T1000 (cell line): Measurements from ENCODE around the gene MCM5.

Experiments used
- DNase-seq: peaks from one replicate; lab custom pipeline; 2025; ENCODE audit warnings: mixed read lengths; lab: John Stamatoyannopoulos, UW

MCM5 gene

GRCh38 chr22:35403356-35403755 is 3.4 kb downstream of the MCM5 start:
- no peak for DNase-seq

DNA sequence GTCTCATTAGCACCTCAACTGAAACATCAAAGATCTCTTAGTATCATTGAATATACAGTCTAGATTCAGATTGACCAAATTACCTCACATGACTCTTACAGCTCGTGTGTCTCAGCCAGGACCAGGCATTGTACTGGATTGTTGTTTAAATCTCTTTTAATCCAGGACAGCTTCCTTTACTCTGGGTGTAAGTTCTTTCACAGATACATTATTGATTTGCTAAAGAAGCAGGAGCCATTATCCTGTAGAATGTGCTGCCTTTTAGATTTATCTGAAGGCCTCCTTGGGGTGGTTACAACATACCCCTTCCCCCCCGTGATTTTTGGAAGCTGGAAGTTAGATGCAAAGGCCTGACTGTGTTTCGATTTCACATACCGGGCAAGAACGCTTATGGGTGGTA is 4.2 kb downstream of the MCM5 start:
- no peak for DNase-seq

GRCh38 chr22:35406443-35406842 is 6.5 kb downstream of the MCM5 start:
- DNase-seq, result no peak

GRCh38 chr22:35407362-35407761 is 7.4 kb downstream of the MCM5 start:
- no peak for DNase-seq

GRCh38 chr22:35409783-35410662 is 10.1 kb downstream of the MCM5 start:
- no peak for DNase-seq

- no peak for DNase-seq
These were observed 10.7 kb downstream of the MCM5 start for GRCh38 chr22:35410663-35411034.

DNA sequence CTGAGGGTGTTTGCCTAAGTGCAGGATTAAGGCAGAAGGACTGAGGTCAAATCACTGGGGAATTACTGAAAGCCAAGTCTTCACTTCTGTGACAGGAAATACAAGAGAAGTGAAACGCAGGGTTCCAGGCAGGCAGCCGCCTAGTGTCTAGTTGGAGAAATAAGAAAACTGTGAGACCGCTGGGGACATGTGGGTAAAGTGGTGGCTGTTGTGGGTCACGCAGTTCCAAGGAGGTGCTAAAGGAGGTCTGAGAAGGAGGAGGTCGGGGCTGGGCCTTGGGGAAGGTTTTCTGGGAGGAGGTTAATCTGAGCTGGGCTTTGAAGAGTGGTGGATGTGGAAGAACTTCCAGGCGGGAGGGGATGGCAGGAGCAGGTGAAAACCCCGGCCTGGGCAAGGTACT is 11.2 kb downstream of the MCM5 start:
- no peak for DNase-seq

DNA sequence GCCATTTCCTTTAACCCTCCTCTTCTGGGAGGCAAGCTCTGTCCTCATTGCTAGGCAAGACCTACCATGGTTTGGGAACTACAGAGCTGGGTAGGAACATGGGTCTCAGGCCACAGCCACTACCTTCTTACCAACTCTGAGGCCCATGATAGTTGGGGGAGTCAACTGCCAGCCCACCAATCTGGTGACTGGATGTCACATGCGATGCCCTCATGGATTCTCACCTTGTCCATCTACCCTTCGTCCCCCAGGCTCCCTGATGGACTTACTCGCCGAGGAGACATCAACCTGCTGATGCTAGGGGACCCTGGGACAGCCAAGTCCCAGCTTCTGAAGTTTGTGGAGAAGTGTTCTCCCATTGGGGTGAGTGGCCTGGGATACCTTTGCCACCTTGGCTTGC is 13.7 kb downstream of the MCM5 start:
- DNase-seq, result no peak

GRCh38 chr22:35417606-35418005 is 17.7 kb downstream of the MCM5 start:
- no peak for DNase-seq

- DNase-seq, result no peak
These were observed 18.1 kb downstream of the MCM5 start for GRCh38 chr22:35418088-35418487.

- no peak for DNase-seq
These were observed 18.8 kb downstream of the MCM5 start for GRCh38 chr22:35418731-35419130.

DNA sequence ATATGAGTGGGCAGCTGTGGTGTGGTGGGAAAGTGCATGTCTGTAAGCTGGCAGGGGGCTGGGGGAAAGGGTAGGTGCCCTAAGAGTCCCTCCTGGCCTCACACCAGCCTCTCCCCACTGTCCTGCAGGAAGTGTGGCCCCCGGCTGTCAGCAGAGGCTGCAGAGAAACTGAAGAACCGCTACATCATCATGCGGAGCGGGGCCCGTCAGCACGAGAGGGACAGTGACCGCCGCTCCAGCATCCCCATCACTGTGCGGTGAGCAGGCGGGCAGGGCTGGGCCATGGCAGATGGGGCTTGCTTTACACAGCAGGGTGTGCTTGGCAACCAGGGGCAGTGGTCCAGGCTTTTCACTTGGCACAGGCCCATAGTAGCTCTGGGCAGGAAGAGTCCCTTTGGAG is 19.8 kb downstream of the MCM5 start:
- no peak for DNase-seq

GRCh38 chr22:35421121-35421520 is 21.2 kb downstream of the MCM5 start:
- no peak for DNase-seq

DNA sequence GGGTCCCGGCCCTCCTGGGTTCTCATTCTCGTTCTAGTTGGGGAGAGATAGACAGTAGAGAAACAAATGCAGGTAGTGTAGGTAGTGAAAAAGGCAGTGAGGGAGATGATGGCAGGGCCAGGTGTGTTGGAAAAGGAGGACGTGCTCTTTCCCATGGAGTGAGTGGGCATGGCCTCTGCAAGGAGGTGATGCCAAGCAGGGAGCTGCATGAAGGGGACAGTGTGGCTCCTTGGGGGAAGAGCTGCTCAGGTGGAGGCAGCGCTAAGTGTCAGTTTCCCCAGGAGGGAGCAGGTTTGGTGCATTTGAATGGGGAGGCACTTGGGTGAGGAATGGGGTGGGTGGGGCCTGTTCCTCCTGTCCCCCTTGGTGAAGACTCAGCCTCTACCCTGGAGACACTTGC is 22.2 kb downstream of the MCM5 start:
- no peak for DNase-seq

DNA sequence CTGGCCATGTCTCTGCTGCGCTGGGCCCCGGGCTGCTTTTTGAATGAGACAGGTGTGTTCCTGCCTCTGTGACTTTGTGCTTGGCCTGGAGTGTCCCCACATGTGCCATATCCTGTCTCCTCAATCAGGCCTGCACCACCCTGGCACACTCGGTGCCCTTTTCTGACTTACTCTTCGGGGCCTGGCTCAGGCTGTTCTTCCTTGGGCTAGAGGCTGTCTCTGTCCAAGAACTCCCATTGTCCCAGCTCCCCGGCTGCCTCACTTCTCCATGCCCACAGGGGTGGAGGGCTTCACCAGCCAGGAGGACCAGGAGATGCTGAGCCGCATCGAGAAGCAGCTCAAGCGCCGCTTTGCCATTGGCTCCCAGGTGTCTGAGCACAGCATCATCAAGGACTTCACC is 23.0 kb downstream of the MCM5 start:
- no peak for DNase-seq

GRCh38 chr22:35424081-35424480 is 24.1 kb downstream of the MCM5 start:
- no peak for DNase-seq

GRCh38 chr22:35424761-35425160 is 24.8 kb downstream of the MCM5 start:
- DNase-seq, result no peak

DNA sequence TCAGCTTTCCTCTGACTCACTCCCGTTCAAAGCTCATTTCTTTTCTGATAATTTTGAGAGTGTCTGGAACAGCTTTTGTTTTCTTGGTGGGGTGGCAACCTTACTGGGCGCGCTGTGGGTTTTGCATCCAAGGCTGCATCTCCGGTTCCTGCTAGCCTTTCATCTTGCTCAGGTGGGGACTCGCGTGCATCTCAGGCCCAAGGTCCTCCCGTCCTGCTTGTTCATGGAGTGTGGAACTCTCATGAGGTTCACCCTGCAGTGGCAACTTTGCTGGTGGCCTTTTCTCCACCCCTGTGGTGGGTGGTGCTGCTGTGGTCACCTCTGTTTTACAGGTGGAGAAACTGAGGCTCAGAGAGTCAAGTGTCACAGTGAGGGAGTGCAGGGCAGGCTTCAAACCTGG is 25.6 kb downstream of the MCM5 start:
- no peak for DNase-seq

DNA sequence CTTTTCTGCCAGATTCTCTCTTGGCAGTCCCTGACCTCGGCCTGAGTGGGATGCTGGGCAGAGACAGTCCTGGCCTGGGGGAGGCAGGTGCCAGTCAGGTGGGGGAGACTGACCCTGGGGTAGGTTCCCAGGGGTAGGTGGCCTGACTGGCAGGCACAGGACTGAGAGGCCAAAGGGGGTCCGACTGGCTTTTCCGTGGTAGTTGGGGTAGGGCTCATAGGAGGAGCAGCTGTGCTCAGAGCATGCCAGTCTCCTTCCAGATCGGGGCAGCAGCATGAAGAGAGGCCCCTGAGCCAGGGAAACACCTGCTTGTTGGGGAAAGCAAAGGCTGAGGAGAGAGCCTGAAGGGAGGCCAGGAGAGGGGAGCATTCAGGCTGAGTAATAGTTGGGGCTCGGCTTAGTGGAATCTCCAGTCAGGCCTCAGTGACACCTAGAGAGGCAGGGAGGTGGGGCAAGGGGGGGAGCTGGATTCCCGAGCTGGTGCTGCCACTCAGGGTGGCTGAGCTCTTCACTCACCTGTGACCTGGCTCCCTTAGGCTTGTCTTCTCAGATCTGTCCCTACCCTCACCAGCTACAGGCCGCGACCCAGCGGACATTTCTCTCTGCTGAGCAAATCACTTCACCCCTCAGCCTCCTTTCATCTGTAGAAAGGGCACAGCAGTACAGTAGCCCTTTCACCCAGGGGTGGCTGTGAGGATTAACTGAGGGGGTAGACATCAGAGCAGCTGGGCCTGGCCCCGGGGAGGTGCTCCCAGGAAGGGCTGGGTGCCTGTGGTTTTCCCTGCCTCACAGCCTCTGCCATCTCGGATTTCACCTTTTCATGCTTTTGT is 26.2 kb downstream of the MCM5 start:
- no peak for DNase-seq

DNA sequence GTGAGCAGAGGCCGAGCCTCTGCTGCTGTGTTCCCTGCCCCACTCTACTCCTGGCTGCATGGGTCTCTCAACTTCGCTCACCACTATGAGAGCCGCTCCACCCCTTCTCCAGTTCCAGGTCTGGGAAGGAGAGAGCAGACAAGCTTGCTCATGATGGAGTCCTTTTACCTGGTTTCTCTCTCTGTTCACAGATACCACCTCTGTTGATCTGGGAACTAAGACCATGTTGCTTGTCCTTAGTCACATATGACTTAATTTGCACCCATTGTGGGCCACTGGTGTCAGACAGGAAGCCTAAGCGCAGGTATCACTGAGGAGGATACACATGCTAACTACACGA is 26.8 kb downstream of the MCM5 start:
- no peak for DNase-seq

GRCh38 chr22:35430897-35431322 is 31.0 kb downstream of the MCM5 start:
- peak; percentile 89 for DNase-seq

DNA sequence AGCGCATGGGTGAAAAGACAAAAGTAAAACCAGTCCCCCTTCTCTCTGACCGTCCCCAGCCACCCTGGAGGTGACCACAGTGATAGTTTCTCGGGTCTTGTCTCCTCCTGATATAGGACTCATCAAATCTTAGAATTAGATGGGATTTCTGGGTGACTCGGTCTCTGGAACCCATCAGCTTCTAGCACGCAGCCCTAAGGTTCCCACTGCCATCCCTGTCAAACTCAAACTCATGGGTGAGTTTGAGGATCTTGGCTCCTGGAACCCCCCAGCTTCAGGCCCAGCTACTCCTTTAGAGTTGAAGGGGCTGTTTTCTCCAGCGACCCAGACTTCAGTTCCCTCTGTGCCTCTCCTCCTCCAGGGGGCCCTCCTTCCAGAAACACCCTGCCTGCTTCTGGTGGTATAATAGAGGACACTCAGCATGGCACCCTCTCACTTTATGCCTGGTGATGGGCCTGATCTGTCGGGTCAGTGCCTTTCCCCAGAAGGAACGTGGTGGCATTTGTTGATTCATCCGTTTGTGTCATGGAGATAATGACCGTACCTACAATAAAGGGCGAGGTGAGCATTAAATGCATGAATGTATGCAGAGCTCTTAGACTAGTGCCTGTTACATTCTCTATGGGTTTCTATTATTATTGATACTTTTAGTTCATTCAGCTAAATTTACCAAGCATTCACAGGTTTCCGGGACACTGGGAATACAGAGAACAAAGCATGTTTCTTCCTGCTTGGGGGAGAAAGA is 31.7 kb downstream of the MCM5 start:
- DNase-seq, result no peak
